Omental fat pad (tissue), 4 donors: ENCODE measurements around the gene TTLL5. TPM values are rescaled to one million over a fixed set of nuclear protein-coding genes. Genes with fewer than 3 reads are reported as not detected.

ENCODE experiments used
- ATAC-seq: fragments of 150-250 bp; one replicate; pipeline ENCODE4 v1.9.1; 2016; ENCODE audit warnings: mild to moderate bottlenecking, moderate library complexity; ENCODE audit not compliant: low FRiP score
- DNase-seq: peaks from one replicate; pipeline ENCODE4 v3.0.0-alpha.2; 2019; ENCODE audit warnings: low spot score
- CTCF ChIP-seq, 3 donors: fragments of 450-650 bp; IDR thresholded peaks; one replicate each; pipeline ENCODE4 v1.5.1; 2016 to 2017; ENCODE audit warnings: antibody characterized with exemption in 3 of 3, mild to moderate bottlenecking in 3 of 3, moderate library complexity in 2 of 3
- total RNA-seq, 4 donors: library from RNA; depleted of rRNA; stranded (reverse); fragments of >200 nt; gene quantifications; one replicate each; pipeline ENCODE4 v1.1.0, GENCODE V29; 2016

The TTLL5 gene
- total RNA-seq, 4 donors from 2014 or later, result 17.3 to 28.2 (median 22.2) TPM

GRCh38 chr14:75857199-75857598, 196.2 kb downstream of the TTLL5 start:
- TF ChIP-seq CTCF (IDR thresholded peaks at IDR 0.05), result no peak
- DNase-seq (no peak), ATAC-seq (no peak)

GRCh38 chr14:75858362-75858761, 197.3 kb downstream of the TTLL5 start:
- TF ChIP-seq CTCF (IDR thresholded peaks at IDR 0.05), result no peak

GRCh38 chr14:75859746-75860145, 198.7 kb downstream of the TTLL5 start:
- ATAC-seq (no peak), DNase-seq (no peak)
- no peak for TF ChIP-seq CTCF (IDR thresholded peaks at IDR 0.05)

More at GRCh38 chr14:75858362-75858761, 197.3 kb downstream of the TTLL5 start:
- ATAC-seq, result no peak
- no peak for DNase-seq

- ATAC-seq, result peak; percentile 46
- no peak for TF ChIP-seq CTCF (IDR thresholded peaks at IDR 0.05)
- no peak for DNase-seq
Measured at GRCh38 chr14:75860561-75861160, 199.6 kb downstream of the TTLL5 start.

GRCh38 chr14:75861161-75861621, 200.1 kb downstream of the TTLL5 start:
- no peak for TF ChIP-seq CTCF (IDR thresholded peaks at IDR 0.05)
- DNase-seq (no peak), ATAC-seq (peak; percentile 96)

GRCh38 chr14:75863221-75863620, 202.2 kb downstream of the TTLL5 start:
- no peak for TF ChIP-seq CTCF (IDR thresholded peaks at IDR 0.05)
- DNase-seq (no peak), ATAC-seq (no peak)

GRCh38 chr14:75864352-75864751, 203.3 kb downstream of the TTLL5 start:
- no peak for ATAC-seq
- DNase-seq, result no peak
- TF ChIP-seq CTCF (IDR thresholded peaks at IDR 0.05), result no peak
